ENCODE results near the gene CDHR4. TPM values are rescaled to one million over a fixed set of nuclear protein-coding genes. Genes with fewer than 3 reads are reported as not detected.

CDHR4 gene
- total RNA-seq, 4 donors from 2014 or later, result 1.0 TPM; not detected in 3

GRCh38 chr3:49747792-49748480 lies 51.7 kb downstream of the CDHR4 start:
- no peaks in the 10 kb centered on the region for H3K4me1 ChIP-seq
- H3K9me3 ChIP-seq, result no peaks in the 10 kb centered on the region
- H3K36me3 ChIP-seq, result peaks cover 0 to 23% (median 0%) of the 10 kb centered on the region in 3 donors
- no peak overlapping the region for H3K4me3 ChIP-seq
- no peaks in the 10 kb centered on the region for H3K27me3 ChIP-seq
- TF ChIP-seq POLR2A (IDR thresholded peaks at IDR 0.05), result no peak
- no peak for TF ChIP-seq CTCF (IDR thresholded peaks at IDR 0.05)
- no peak overlapping the region for H3K27ac ChIP-seq
- no peak for DNase-seq

GRCh38 chr3:49745986-49746385 lies 53.7 kb downstream of the CDHR4 start:
- no peak for DNase-seq
- Histone ChIP-seq H3K9me3 (no peaks in the 10 kb centered on the region), H3K4me1 (no peaks in the 10 kb centered on the region), H3K36me3 (peaks cover 0 to 25% (median 0%) of the 10 kb centered on the region in 3 donors), H3K4me3 (no peak overlapping the region), H3K27ac (no peak overlapping the region), H3K27me3 (no peaks in the 10 kb centered on the region)
- TF ChIP-seq CTCF (IDR thresholded peaks at IDR 0.05) (no peak), POLR2A (IDR thresholded peaks at IDR 0.05) (no peak)

Small RNA genes lying within 50 kb of the gene (small RNA-seq; reads per million reads assigned to genes)
- gene COX6CP14, result 0 reads per million in 2 donors

Other genes starting within 250 kb of the CDHR4 start
- 1 to 10 TPM in 1 of 4 donors, under 1 TPM in 3; 0.18 to 3.3 (median 0.85) TPM for gene BSN, start 245.4 kb downstream of the CDHR4 start, total RNA-seq
- gene APEH, start 125.5 kb downstream of the CDHR4 start, total RNA-seq, result 100 to 1,000 TPM in 3 of 4 donors, 10 to 100 TPM in 1; 99.0 to 170 (median 119) TPM
- gene MST1, start 110.4 kb downstream of the CDHR4 start, total RNA-seq, result 100 to 1,000 TPM in 2 of 4 donors, 10 to 100 TPM in 2; 52.0 to 156 (median 93.3) TPM
- gene RNF123, start 110.3 kb downstream of the CDHR4 start, total RNA-seq, result 100 to 1,000 TPM in 1 of 4 donors, 10 to 100 TPM in 3; 74.3 to 101 (median 84.3) TPM
- 1 to 10 TPM; 1.2 to 3.5 (median 2.9) TPM for gene AMIGO3, start 80.2 kb downstream of the CDHR4 start, total RNA-seq
- 10 to 100 TPM; 35.4 to 46.4 (median 40.7) TPM for gene GMPPB, start 75.9 kb downstream of the CDHR4 start, total RNA-seq
- gene IP6K1, start 13.3 kb downstream of the CDHR4 start, total RNA-seq, result 10 to 100 TPM; 30.6 to 56.1 (median 46.8) TPM
- gene INKA1, start 3.4 kb upstream of the CDHR4 start, total RNA-seq, result 10 to 100 TPM in 1 of 4 donors, 1 to 10 TPM in 1, not detected in 2; 1.9 to 22.3 TPM
- 100 to 1,000 TPM; 155 to 349 (median 263) TPM for gene UBA7, start 14.1 kb upstream of the CDHR4 start, total RNA-seq
- gene TRAIP, start 56.7 kb upstream of the CDHR4 start, total RNA-seq, result 1 to 10 TPM; 2.1 to 8.3 (median 4.7) TPM
- 1 to 10 TPM in 2 of 4 donors, not detected in 2; 1.2 to 2.1 TPM for gene CAMKV, start 70.0 kb upstream of the CDHR4 start, total RNA-seq
- 100 to 1,000 TPM in 3 of 4 donors, 10 to 100 TPM in 1; 23.1 to 233 (median 146) TPM for gene MST1R, start 104.0 kb upstream of the CDHR4 start, total RNA-seq
- gene MON1A, start 129.9 kb upstream of the CDHR4 start, total RNA-seq, result 10 to 100 TPM; 19.0 to 32.3 (median 22.5) TPM
- gene RBM6, start 140.3 kb upstream of the CDHR4 start, total RNA-seq, result 100 to 1,000 TPM; 111 to 858 (median 241) TPM